ENCODE measurements around the gene DMGDH.

GRCh38 chr5:78992146-78992545, 77.3 kb downstream of the DMGDH start:
- TF ChIP-seq CTCF (IDR thresholded peaks at IDR 0.05) (no peak), POLR2A (IDR thresholded peaks at IDR 0.05) (no peak)
